DOHH2 (cell line): ENCODE results near the gene SLAMF1.

Experiments
- H3F3A ChIP-seq: fragments of 200-600 bp; sonication (generic), shearing (Covaris generic); 2 replicates; pipeline ENCODE4 v1.6.0; 2016; ENCODE audit warnings: antibody characterized with exemption, mild to moderate bottlenecking; ENCODE audit not compliant: control insufficient read depth, insufficient read depth
- H3K27ac ChIP-seq: fragments of 200-600 bp; sonication (generic); 2 replicates; pipeline ENCODE4 v1.5.1; 2014; ENCODE audit warnings: low read depth, mild to moderate bottlenecking, low read length, moderate library complexity
- H3K27me3 ChIP-seq: fragments of 200-600 bp; sonication (generic); 2 replicates; pipeline ENCODE4 v1.6.1; 2014; ENCODE audit warnings: mild to moderate bottlenecking, low read length, mixed read lengths; ENCODE audit not compliant: control insufficient read depth
- H3K36me3 ChIP-seq: fragments of 200-600 bp; sonication (generic); 2 replicates; pipeline ENCODE4 v1.6.1; 2014; ENCODE audit warnings: mild to moderate bottlenecking, low read length, moderate library complexity, mixed read lengths; ENCODE audit not compliant: control insufficient read depth
- H3K4me1 ChIP-seq: fragments of 200-600 bp; sonication (generic); 2 replicates; pipeline ENCODE4 v1.6.1; 2014; ENCODE audit warnings: mild to moderate bottlenecking, low read length, mixed read lengths; ENCODE audit not compliant: control insufficient read depth
- H3K4me2 ChIP-seq: fragments of 200-600 bp; sonication (generic); 2 replicates; pipeline ENCODE4 v1.6.0; 2014; ENCODE audit warnings: mild to moderate bottlenecking, low read length, moderate library complexity
- H3K4me3 ChIP-seq: fragments of 200-600 bp; sonication (generic); 2 replicates; pipeline ENCODE4 v1.5.1; 2014; ENCODE audit warnings: mild to moderate bottlenecking, low read length, mixed read lengths
- H3K79me2 ChIP-seq: fragments of 200-600 bp; sonication (generic); 2 replicates; pipeline ENCODE4 v1.6.1; 2014; ENCODE audit warnings: mild to moderate bottlenecking, low read length, mixed read lengths; ENCODE audit not compliant: control insufficient read depth
- H3K9me2 ChIP-seq: fragments of 200-600 bp; sonication (generic); replicated peaks from 2 replicates; pipeline ENCODE4 v1.6.1; 2014; ENCODE audit warnings: mild to moderate bottlenecking, low read length, mixed read lengths; ENCODE audit not compliant: control insufficient read depth
- H3K9me3 ChIP-seq: fragments of 200-600 bp; sonication (generic); 2 replicates; pipeline ENCODE4 v1.6.1; 2014; ENCODE audit warnings: antibody characterized with exemption, low read length, mixed read lengths; ENCODE audit not compliant: control insufficient read depth, insufficient read depth
- H4K20me1 ChIP-seq: fragments of 200-600 bp; sonication (generic); 2 replicates; pipeline ENCODE4 v1.6.0; 2014; ENCODE audit warnings: low read depth, mild to moderate bottlenecking, antibody characterized with exemption, low read length, moderate library complexity; ENCODE audit not compliant: control insufficient read depth, insufficient read depth
- CTCF ChIP-seq: fragments of 200-600 bp; sonication (generic); IDR thresholded peaks from one replicate; pipeline ENCODE4 v1.5.1; 2014; ENCODE audit warnings: antibody characterized with exemption, mild to moderate bottlenecking, low read depth, low read length; ENCODE audit not compliant: poor library complexity, severe bottlenecking
- EZH2phosphoT487 ChIP-seq: fragments of 200-600 bp; sonication (generic); IDR thresholded peaks from 2 replicates; pipeline ENCODE4 v1.6.1; 2017; ENCODE audit warnings: borderline replicate concordance, mild to moderate bottlenecking, antibody characterized with exemption, low read length, moderate library complexity, mixed read lengths

Gene SLAMF1

DNA sequence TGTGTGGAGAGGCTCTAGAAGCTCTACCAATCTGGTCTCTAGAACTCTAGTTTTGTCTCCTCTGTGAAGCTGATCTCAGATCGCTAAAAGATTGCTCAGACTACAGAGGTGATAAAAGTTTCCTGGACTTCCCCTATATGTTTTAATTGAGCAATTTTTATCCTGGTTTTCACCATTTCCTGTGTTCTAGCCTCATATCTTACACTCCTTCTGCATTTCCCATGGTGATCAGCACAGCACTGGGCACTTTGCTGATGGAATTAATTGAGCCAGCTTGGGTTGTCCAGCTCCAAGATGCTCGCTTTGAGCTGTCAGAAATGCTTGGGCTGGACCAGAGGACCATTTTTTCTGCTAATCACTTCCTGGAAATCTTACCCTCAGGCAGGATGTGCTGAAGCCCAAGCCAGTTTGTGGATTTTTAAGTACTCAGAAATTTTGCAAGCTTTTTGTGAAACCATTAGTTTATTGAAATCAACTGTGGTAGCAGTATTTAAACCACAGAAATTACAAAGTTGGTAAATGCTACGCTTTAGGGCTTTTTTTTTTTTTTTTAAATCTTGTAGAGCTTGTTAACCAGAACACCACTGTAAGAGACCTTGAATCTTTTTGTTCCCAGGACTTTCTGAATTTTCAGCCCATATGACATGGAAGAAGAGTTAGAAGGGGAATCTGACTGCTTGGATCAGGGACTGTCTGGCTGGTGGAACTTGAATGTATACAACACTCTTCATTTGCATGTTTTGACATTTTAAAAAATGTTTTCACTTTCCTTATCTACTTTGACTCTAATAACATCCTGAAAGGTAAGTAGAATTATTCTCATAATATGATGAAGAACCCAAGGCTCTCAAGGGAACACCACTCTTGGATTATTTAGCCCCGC lies 36.4 kb upstream of the SLAMF1 start:
- H3F3A ChIP-seq, result no peaks in the 10 kb centered on the region
- no peaks in the 10 kb centered on the region for H4K20me1 ChIP-seq
- H3K27me3 ChIP-seq, result no peaks in the 10 kb centered on the region
- no peak overlapping the region for H3K27ac ChIP-seq
- H3K79me2 ChIP-seq, result no peaks in the 10 kb centered on the region
- H3K9me3 ChIP-seq, result peaks cover 5% of the 10 kb centered on the region; the same call in 1 of the 2 replicates
- peaks cover 7% of the 10 kb centered on the region; the same call in 1 of the 2 replicates for H3K4me1 ChIP-seq
- no peak overlapping the region for H3K4me2 ChIP-seq
- no peak overlapping the region for H3K4me3 ChIP-seq
- TF ChIP-seq EZH2phosphoT487 (no peak), CTCF (no peak)
- no peaks in the 10 kb centered on the region for H3K36me3 ChIP-seq
- no peaks in the 10 kb centered on the region for H3K9me2 ChIP-seq

DNA sequence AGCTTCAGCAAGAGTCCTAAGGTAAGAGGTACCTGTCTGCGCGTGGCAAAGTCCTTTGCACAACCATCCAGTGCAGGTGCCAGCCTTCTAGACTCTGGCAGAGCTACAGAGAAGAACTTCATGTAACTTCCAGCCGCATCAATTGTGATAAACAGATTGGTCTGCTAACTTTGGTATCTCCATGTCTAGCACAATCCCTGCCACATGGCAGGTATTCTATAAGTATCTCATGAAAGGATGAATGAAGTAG lies 35.0 kb upstream of the SLAMF1 start:
- Histone ChIP-seq H3K79me2 (no peaks in the 10 kb centered on the region), H3K4me1 (peaks cover 7% of the 10 kb centered on the region; the same call in 1 of the 2 replicates), H3K27ac (no peak overlapping the region), H3K9me3 (peaks cover 5% of the 10 kb centered on the region; the same call in 1 of the 2 replicates), H3K36me3 (no peaks in the 10 kb centered on the region), H3F3A (no peaks in the 10 kb centered on the region), H4K20me1 (no peaks in the 10 kb centered on the region), H3K4me2 (no peak overlapping the region), H3K9me2 (no peaks in the 10 kb centered on the region), H3K4me3 (no peak overlapping the region), H3K27me3 (no peaks in the 10 kb centered on the region)
- TF ChIP-seq EZH2phosphoT487 (no peak), CTCF (no peak)

- H3F3A ChIP-seq, result no peaks in the 10 kb centered on the region
- H3K9me3 ChIP-seq, result peaks cover 3% of the 10 kb centered on the region; the same call in 1 of the 2 replicates
- no peak overlapping the region for H3K4me3 ChIP-seq
- H4K20me1 ChIP-seq, result no peaks in the 10 kb centered on the region
- H3K36me3 ChIP-seq, result no peaks in the 10 kb centered on the region
- no peaks in the 10 kb centered on the region for H3K9me2 ChIP-seq
- no peak overlapping the region for H3K4me2 ChIP-seq
- no peak overlapping the region for H3K27ac ChIP-seq
- H3K4me1 ChIP-seq, result peaks cover 7% of the 10 kb centered on the region; the same call in 1 of the 2 replicates
- H3K27me3 ChIP-seq, result no peaks in the 10 kb centered on the region
- no peaks in the 10 kb centered on the region for H3K79me2 ChIP-seq
- TF ChIP-seq EZH2phosphoT487, result no peak
- TF ChIP-seq CTCF, result peak; percentile 99
These were observed 34.4 kb upstream of the SLAMF1 start for GRCh38 chr1:160681066-160681890.
